ENCODE data around the gene DLG2.

Gene DLG2

DNA sequence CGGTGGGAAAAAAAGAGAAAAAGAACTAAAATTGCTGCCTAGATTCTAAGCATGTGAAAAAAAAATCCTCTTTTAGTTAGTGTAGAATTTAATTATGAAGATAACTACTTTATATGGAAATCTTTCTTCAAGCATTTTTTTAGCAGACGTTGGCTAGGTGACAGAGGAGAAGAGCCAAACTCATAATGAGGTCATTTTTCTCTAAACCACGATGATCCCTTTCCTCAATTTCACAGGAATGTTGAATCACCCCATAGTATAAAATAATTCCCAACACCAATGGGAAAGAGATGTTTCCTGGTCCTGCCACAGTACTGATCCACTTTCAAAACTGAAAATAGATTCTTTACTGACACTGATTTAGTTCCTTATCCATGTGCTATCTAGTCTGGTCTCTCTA lies 319.8 kb downstream of the DLG2 start:
- TF ChIP-seq EZH2phosphoT487 (IDR thresholded peaks at IDR 0.05; ENCODE audit: low read length), result no peak
- TF ChIP-seq, protein P1, sequence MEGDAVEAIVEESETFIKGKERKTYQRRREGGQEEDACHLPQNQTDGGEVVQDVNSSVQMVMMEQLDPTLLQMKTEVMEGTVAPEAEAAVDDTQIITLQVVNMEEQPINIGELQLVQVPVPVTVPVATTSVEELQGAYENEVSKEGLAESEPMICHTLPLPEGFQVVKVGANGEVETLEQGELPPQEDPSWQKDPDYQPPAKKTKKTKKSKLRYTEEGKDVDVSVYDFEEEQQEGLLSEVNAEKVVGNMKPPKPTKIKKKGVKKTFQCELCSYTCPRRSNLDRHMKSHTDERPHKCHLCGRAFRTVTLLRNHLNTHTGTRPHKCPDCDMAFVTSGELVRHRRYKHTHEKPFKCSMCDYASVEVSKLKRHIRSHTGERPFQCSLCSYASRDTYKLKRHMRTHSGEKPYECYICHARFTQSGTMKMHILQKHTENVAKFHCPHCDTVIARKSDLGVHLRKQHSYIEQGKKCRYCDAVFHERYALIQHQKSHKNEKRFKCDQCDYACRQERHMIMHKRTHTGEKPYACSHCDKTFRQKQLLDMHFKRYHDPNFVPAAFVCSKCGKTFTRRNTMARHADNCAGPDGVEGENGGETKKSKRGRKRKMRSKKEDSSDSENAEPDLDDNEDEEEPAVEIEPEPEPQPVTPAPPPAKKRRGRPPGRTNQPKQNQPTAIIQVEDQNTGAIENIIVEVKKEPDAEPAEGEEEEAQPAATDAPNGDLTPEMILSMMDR (IDR thresholded peaks at IDR 0.05; ENCODE audit: low read length), result no peak
- TF ChIP-seq EZH2 (optimal IDR thresholded peaks at IDR 0.05; ENCODE audit: low read depth, low read length), result no peak
- no peak for DNase-seq
- Histone ChIP-seq H3F3A (ENCODE audit: insufficient read depth, low read length) (no peaks in the 10 kb centered on the region), H4K20me1 (ENCODE audit: insufficient read depth, low read length) (no peaks in the 10 kb centered on the region), H3K9me2 (replicated peaks; ENCODE audit: insufficient read depth, low read length) (no peaks in the 10 kb centered on the region), H3K9ac (ENCODE audit: low read length) (no peak overlapping the region), H3K27me3 (replicated peaks; ENCODE audit: insufficient read depth, low read length) (no peaks in the 10 kb centered on the region), H3K4me2 (ENCODE audit: low read depth, low read length) (no peak overlapping the region), H3K4me1 (ENCODE audit: low read length) (no peaks in the 10 kb centered on the region), H3K36me3 (replicated peaks; ENCODE audit: insufficient read depth, low read length) (no peaks in the 10 kb centered on the region), H3K4me3 (ENCODE audit: low read length) (no peak overlapping the region), H3K79me2 (ENCODE audit: low read length) (no peaks in the 10 kb centered on the region), H3K27ac (ENCODE audit: low read length) (no peak overlapping the region), H2AFZ (ENCODE audit: low read length) (no peak overlapping the region), H3K9me3 (replicated peaks; ENCODE audit: insufficient read depth, low read length) (no peaks in the 10 kb centered on the region)

DNA sequence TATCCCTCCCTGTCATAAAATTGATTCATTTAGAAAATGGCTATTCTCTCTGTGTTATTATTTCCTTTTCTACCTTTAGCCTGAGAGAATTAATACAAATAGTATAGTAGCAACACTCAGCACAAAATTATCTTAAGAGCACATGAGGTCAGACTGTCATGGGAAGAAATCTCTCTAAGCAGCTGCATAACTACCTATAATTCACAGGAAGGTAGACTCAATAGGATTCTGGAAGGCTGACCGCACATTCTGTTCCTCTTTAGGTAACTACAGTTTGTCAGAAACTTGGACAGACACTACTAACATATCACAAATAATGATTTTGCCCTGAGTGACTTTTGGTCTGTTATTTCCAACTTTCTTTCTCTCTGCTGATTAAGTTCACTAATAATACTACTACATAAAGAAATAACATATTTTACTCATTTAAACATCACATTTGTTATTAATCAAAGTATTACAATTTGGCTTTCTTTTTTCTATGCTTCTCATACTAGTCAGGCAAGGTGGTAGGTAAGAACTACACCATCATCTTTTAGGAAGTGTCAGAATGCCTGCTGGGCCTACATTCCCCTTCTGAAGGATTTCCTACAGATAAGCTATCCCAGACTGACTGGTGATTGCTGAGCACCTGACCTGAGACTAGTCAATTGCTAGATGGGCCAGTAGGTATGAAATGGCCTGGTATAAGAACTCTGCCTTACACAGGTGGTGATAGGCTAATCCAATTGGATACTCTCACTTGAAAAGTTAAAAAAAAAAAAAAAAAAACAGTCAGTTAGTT lies 325.1 kb downstream of the DLG2 start:
- no peaks in the 10 kb centered on the region for H4K20me1 ChIP-seq (ENCODE audit: insufficient read depth, low read length)
- no peaks in the 10 kb centered on the region for H3K79me2 ChIP-seq (ENCODE audit: low read length)
- H3K9me2 ChIP-seq (replicated peaks; ENCODE audit: insufficient read depth, low read length), result no peaks in the 10 kb centered on the region
- H2AFZ ChIP-seq (ENCODE audit: low read length), result no peak overlapping the region
- TF ChIP-seq, protein P1 (IDR thresholded peaks at IDR 0.05; ENCODE audit: low read length), result no peak
- TF ChIP-seq EZH2phosphoT487 (IDR thresholded peaks at IDR 0.05; ENCODE audit: low read length) (no peak), EZH2 (optimal IDR thresholded peaks at IDR 0.05; ENCODE audit: low read depth, low read length) (no peak)
- no peaks in the 10 kb centered on the region for H3K27me3 ChIP-seq (replicated peaks; ENCODE audit: insufficient read depth, low read length)
- H3F3A ChIP-seq (ENCODE audit: insufficient read depth, low read length), result no peaks in the 10 kb centered on the region
- H3K9ac ChIP-seq (ENCODE audit: low read length), result no peak overlapping the region
- no peaks in the 10 kb centered on the region for H3K4me1 ChIP-seq (ENCODE audit: low read length)
- H3K27ac ChIP-seq (ENCODE audit: low read length), result no peak overlapping the region
- no peak for DNase-seq
- no peaks in the 10 kb centered on the region for H3K36me3 ChIP-seq (replicated peaks; ENCODE audit: insufficient read depth, low read length)
- no peaks in the 10 kb centered on the region for H3K9me3 ChIP-seq (replicated peaks; ENCODE audit: insufficient read depth, low read length)
- H3K4me3 ChIP-seq (ENCODE audit: low read length), result no peak overlapping the region
- no peak overlapping the region for H3K4me2 ChIP-seq (ENCODE audit: low read depth, low read length)

DNA sequence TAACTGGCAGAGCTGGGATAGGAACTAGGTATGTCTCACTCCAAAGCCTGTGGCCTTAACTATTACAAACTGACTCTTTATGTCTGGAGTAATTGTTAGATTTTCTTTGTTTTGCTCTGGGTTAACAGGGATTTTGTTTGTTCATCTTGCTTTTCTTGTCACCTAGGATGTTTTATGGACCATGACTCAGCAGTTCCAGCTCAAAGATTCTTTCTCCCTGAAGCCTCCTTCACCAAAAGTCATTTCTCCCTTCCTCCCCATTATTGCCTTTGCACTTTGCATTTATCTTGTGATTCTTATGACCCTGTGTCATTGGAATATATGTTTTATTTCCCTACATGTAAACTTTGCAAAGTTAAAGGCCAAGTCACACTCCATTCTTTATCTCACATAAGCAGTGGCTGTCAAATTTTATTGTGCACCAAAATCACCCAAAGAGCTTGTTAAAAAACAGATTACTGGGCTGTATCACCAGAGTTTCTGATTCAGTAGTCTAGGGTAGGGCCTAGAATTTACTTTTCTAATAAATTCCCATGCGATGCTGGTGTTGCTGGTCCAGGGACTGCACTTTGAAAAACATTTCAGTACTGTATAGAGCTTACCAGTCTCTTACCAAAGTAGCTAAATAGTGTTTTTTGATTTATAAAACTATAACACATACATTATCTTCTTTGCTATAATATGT lies 327.7 kb downstream of the DLG2 start:
- Histone ChIP-seq H3K36me3 (replicated peaks; ENCODE audit: insufficient read depth, low read length) (no peaks in the 10 kb centered on the region), H3K9me3 (replicated peaks; ENCODE audit: insufficient read depth, low read length) (no peaks in the 10 kb centered on the region), H3K27ac (ENCODE audit: low read length) (no peak overlapping the region), H3F3A (ENCODE audit: insufficient read depth, low read length) (no peaks in the 10 kb centered on the region), H4K20me1 (ENCODE audit: insufficient read depth, low read length) (no peaks in the 10 kb centered on the region), H3K79me2 (ENCODE audit: low read length) (no peaks in the 10 kb centered on the region), H3K27me3 (replicated peaks; ENCODE audit: insufficient read depth, low read length) (no peaks in the 10 kb centered on the region), H3K9ac (ENCODE audit: low read length) (no peak overlapping the region), H3K9me2 (replicated peaks; ENCODE audit: insufficient read depth, low read length) (no peaks in the 10 kb centered on the region), H3K4me3 (ENCODE audit: low read length) (no peak overlapping the region), H2AFZ (ENCODE audit: low read length) (no peak overlapping the region), H3K4me2 (ENCODE audit: low read depth, low read length) (no peak overlapping the region), H3K4me1 (ENCODE audit: low read length) (no peaks in the 10 kb centered on the region)
- DNase-seq, result no peak
- no peak for TF ChIP-seq EZH2 (optimal IDR thresholded peaks at IDR 0.05; ENCODE audit: low read depth, low read length)
- TF ChIP-seq, protein P1 (IDR thresholded peaks at IDR 0.05; ENCODE audit: low read length), result no peak
- TF ChIP-seq EZH2phosphoT487 (IDR thresholded peaks at IDR 0.05; ENCODE audit: low read length), result no peak

All from MM.1S (cell line).